ENCODE measurements around the gene RPL18A. TPM values are rescaled to one million over a fixed set of nuclear protein-coding genes. Genes with fewer than 3 reads are reported as not detected.
"Not testable (repeated sequence)": the region's sequence is repeated elsewhere in the genome, so short reads cannot be mapped to it uniquely, and the experiment has no call there.

The RPL18A gene
- total and polyA plus RNA-seq, 2 donors (not counting 1 experiment from before 2014, with no cell fraction given) = 3,228 to 3,761 TPM

DNA sequence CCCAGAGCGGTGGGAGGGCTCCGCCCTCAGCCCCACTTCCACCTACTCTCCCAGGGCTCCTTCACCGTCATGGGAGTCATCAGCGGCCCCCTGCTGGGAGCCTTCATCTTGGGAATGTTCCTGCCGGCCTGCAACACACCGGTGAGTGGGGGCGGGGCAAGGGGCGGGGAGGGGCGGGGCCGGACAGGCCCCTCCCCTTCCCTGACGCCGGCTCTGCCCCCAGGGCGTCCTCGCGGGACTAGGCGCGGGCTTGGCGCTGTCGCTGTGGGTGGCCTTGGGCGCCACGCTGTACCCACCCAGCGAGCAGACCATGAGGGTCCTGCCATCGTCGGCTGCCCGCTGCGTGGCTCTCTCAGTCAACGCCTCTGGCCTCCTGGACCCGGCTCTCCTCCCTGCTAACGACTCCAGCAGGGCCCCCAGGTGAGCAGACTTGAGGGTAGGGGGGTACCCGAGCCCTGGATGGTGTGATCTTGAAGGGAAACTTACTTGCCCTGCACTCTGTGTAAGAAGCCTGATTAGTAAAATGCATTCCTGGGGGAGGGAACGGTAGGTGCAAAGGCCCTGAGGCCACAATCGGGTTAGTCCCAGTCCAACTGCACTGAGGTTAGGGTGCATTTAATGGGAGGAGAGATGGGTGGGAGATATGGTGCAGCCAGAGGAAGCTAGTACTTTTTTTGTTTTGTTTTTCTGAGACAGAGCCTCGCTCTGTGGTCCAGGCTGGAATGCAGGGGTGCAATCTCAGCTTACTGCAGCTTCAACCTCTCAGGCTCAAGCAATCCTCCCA lies 24.1 kb downstream of the RPL18A start:
- Histone ChIP-seq H4K20me1 (ENCODE audit: control insufficient read depth, insufficient read depth, low read length, poor library complexity, severe bottlenecking) (no peaks in the 10 kb centered on the region), H3K4me2 (replicated peaks; ENCODE audit: low read depth, low read length, poor library complexity, severe bottlenecking) (peak overlapping the region; percentile 63), H3K4me3 (ENCODE audit: control extremely low read depth in 1 of 5, extremely low read depth in 1 of 5, insufficient read depth in 1 of 5, low read depth in 2 of 5, low read length in 4 of 5) (peak overlapping the region in 1 of 5 experiments; percentile 25), H3K27ac (ENCODE audit: low read length in 2 of 2) (peak overlapping the region; percentile 48 to 58), H3K9ac (ENCODE audit: low read length) (peak overlapping the region; percentile 15), H3K9me3 (ENCODE audit: control extremely low read depth in 1 of 3, control insufficient read depth in 2 of 3, insufficient read depth in 1 of 3, low read length in 2 of 3) (no peaks in the 10 kb centered on the region), H3K27me3 (replicated peaks in 1 of 4; ENCODE audit: control extremely low read depth in 1 of 4, control insufficient read depth in 3 of 4, insufficient read depth in 4 of 4, low read length in 3 of 4) (no peaks in the 10 kb centered on the region), H3K4me1 (ENCODE audit: control insufficient read depth in 2 of 2, insufficient read depth in 2 of 2, low read length in 2 of 2) (peaks cover 37 to 39% of the 10 kb centered on the region in 2 donors), H3K36me3 (replicated peaks in 1 of 2; ENCODE audit: control extremely low read depth in 1 of 2, control insufficient read depth in 1 of 2, extremely low read depth in 1 of 2, insufficient read depth in 2 of 2, low read length in 1 of 2) (no peaks in the 10 kb centered on the region), H2AFZ (ENCODE audit: insufficient read depth, low read depth, low read length, poor library complexity, severe bottlenecking) (no peak overlapping the region), H3K79me2 (ENCODE audit: control insufficient read depth, insufficient read depth, low read length) (no peaks in the 10 kb centered on the region)
- H3K4me3 Mint-ChIP-seq = peak overlapping the region; percentile 34
- ATAC-seq (ENCODE audit: low read depth) = no peak
- H3K27me3 Mint-ChIP-seq = no peaks in the 10 kb centered on the region
- peak overlapping the region; percentile 46 for H3K27ac Mint-ChIP-seq
- H3K4me1 Mint-ChIP-seq = peaks cover 24% of the 10 kb centered on the region
- intact Hi-C loops (cut with micrococcal nuclease) = no loop called here
- TF ChIP-seq EZH2 (IDR thresholded peaks at IDR 0.05; ENCODE audit: borderline replicate concordance, insufficient read depth, low read depth, low read length, poor library complexity, severe bottlenecking) = no peak
- TF ChIP-seq, protein P1, sequence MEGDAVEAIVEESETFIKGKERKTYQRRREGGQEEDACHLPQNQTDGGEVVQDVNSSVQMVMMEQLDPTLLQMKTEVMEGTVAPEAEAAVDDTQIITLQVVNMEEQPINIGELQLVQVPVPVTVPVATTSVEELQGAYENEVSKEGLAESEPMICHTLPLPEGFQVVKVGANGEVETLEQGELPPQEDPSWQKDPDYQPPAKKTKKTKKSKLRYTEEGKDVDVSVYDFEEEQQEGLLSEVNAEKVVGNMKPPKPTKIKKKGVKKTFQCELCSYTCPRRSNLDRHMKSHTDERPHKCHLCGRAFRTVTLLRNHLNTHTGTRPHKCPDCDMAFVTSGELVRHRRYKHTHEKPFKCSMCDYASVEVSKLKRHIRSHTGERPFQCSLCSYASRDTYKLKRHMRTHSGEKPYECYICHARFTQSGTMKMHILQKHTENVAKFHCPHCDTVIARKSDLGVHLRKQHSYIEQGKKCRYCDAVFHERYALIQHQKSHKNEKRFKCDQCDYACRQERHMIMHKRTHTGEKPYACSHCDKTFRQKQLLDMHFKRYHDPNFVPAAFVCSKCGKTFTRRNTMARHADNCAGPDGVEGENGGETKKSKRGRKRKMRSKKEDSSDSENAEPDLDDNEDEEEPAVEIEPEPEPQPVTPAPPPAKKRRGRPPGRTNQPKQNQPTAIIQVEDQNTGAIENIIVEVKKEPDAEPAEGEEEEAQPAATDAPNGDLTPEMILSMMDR (IDR thresholded peaks at IDR 0.05) = no peak
- no peaks in the 10 kb centered on the region for H3K9me3 Mint-ChIP-seq (ENCODE audit: insufficient read depth)
- DNase-seq = no peak
- ChIA-PET CTCF (interaction anchor here (0.6 to 1.1 kb wide), 4 partner anchors 9 to 661 kb away, joined by 3 to 5 read pairs (median 4); partner anchors contain the start of gene RPL18A), POLR2A (no interaction called here)
- 94% methylated on average over 27 of the region's 33 CpGs for WGBS (ENCODE audit: insufficient coverage)

DNA sequence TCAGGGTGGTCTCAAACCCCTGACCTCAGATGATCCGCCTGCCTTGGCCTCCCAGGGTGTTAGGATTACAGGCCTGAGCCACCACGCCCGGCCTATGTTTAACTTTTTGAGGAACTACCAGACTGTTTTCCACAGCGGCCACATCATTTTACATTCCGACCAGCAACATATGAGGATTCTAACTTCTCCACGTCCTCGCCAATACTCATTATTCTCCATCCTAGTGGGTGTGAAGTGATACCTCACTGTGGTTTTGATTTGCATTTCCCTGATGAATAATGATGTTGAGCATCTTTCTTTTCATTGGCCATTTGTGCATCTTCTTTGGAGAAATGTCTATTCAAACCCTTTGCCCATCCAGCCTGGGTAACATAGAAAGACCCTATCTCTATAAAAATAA lies 26.8 kb downstream of the RPL18A start:
- ChIA-PET CTCF (interaction anchor here (1.6 kb wide), 1 partner anchor 27 kb away, joined by 4 read pairs; the partner anchor contains the start of gene RPL18A), POLR2A (no interaction called here)
- Histone ChIP-seq H4K20me1 (ENCODE audit: control insufficient read depth, insufficient read depth, low read length, poor library complexity, severe bottlenecking) (no peaks in the 10 kb centered on the region), H3K36me3 (replicated peaks in 1 of 2; ENCODE audit: control extremely low read depth in 1 of 2, control insufficient read depth in 1 of 2, extremely low read depth in 1 of 2, insufficient read depth in 2 of 2, low read length in 1 of 2) (no peaks in the 10 kb centered on the region), H3K79me2 (ENCODE audit: control insufficient read depth, insufficient read depth, low read length) (no peaks in the 10 kb centered on the region), H3K4me3 (ENCODE audit: control extremely low read depth in 1 of 5, extremely low read depth in 1 of 5, insufficient read depth in 1 of 5, low read depth in 2 of 5, low read length in 4 of 5) (no peak overlapping the region), H3K4me2 (replicated peaks; ENCODE audit: low read depth, low read length, poor library complexity, severe bottlenecking) (peak overlapping the region; percentile 8), H3K9ac (ENCODE audit: low read length) (no peak overlapping the region), H3K4me1 (ENCODE audit: control insufficient read depth in 2 of 2, insufficient read depth in 2 of 2, low read length in 2 of 2) (peaks cover 37 to 39% of the 10 kb centered on the region in 2 donors), H3K27ac (ENCODE audit: low read length in 2 of 2) (no peak overlapping the region), H3K27me3 (replicated peaks in 1 of 4; ENCODE audit: control extremely low read depth in 1 of 4, control insufficient read depth in 3 of 4, insufficient read depth in 4 of 4, low read length in 3 of 4) (no peaks in the 10 kb centered on the region), H3K9me3 (ENCODE audit: control extremely low read depth in 1 of 3, control insufficient read depth in 2 of 3, insufficient read depth in 1 of 3, low read length in 2 of 3) (no peaks in the 10 kb centered on the region), H2AFZ (ENCODE audit: insufficient read depth, low read depth, low read length, poor library complexity, severe bottlenecking) (no peak overlapping the region)
- peaks cover 4% of the 10 kb centered on the region for H3K27me3 Mint-ChIP-seq
- H3K9me3 Mint-ChIP-seq (ENCODE audit: insufficient read depth) = no peaks in the 10 kb centered on the region
- peaks cover 24% of the 10 kb centered on the region for H3K4me1 Mint-ChIP-seq
- ATAC-seq (ENCODE audit: low read depth) = no peak
- H3K4me3 Mint-ChIP-seq = peak overlapping the region; percentile 14
- no peak for TF ChIP-seq EZH2 (IDR thresholded peaks at IDR 0.05; ENCODE audit: borderline replicate concordance, insufficient read depth, low read depth, low read length, poor library complexity, severe bottlenecking)
- TF ChIP-seq, protein P1 (IDR thresholded peaks at IDR 0.05) = no peak
- H3K27ac Mint-ChIP-seq = no peak overlapping the region
- intact Hi-C loops (cut with micrococcal nuclease) = no loop called here
- DNase-seq = no peak
- 43% methylated on average over 1 of the region's 7 CpGs for WGBS (ENCODE audit: insufficient coverage)

DNA sequence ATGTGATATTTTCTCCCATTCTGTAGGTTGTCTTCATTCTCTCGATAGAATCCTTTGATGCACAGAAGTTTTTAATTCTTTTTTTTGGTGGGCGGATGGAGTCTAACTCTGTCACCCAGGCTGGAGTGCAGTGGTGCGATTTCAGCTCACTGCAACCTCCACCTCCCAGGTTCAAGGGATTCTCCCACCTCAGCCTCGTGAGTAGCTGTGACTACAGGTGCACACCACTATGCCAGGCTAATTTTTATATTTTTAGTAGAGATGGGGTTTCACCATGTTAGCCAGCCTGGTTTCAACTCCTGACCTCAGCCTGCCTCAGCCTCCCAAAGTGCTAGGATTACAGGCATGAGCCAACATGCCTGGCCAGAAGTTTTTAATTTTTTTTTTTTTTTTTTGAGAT lies 27.5 kb downstream of the RPL18A start:
- H3K27ac ChIP-seq (ENCODE audit: low read length in 2 of 2); H3K9me3 Mint-ChIP-seq (ENCODE audit: insufficient read depth); H3K9ac ChIP-seq (ENCODE audit: low read length); DNase-seq; H3K79me2 ChIP-seq (ENCODE audit: control insufficient read depth, insufficient read depth, low read length); H3K4me3 ChIP-seq (ENCODE audit: control extremely low read depth in 1 of 5, extremely low read depth in 1 of 5, insufficient read depth in 1 of 5, low read depth in 2 of 5, low read length in 4 of 5); ATAC-seq (ENCODE audit: low read depth); CTCF ChIA-PET; H4K20me1 ChIP-seq (ENCODE audit: control insufficient read depth, insufficient read depth, low read length, poor library complexity, severe bottlenecking); H3K9me3 ChIP-seq (ENCODE audit: control extremely low read depth in 1 of 3, control insufficient read depth in 2 of 3, insufficient read depth in 1 of 3, low read length in 2 of 3); intact Hi-C loops (cut with micrococcal nuclease); H3K36me3 ChIP-seq (replicated peaks in 1 of 2; ENCODE audit: control extremely low read depth in 1 of 2, control insufficient read depth in 1 of 2, extremely low read depth in 1 of 2, insufficient read depth in 2 of 2, low read length in 1 of 2); H3K27ac Mint-ChIP-seq; H2AFZ ChIP-seq (ENCODE audit: insufficient read depth, low read depth, low read length, poor library complexity, severe bottlenecking); H3K27me3 Mint-ChIP-seq; H3K4me3 Mint-ChIP-seq; H3K27me3 ChIP-seq (replicated peaks in 1 of 4; ENCODE audit: control extremely low read depth in 1 of 4, control insufficient read depth in 3 of 4, insufficient read depth in 4 of 4, low read length in 3 of 4); H3K4me2 ChIP-seq (replicated peaks; ENCODE audit: low read depth, low read length, poor library complexity, severe bottlenecking): not testable (repeated sequence)
- peaks cover 24% of the 10 kb centered on the region for H3K4me1 Mint-ChIP-seq
- peaks cover 37 to 39% of the 10 kb centered on the region in 2 donors for H3K4me1 ChIP-seq (ENCODE audit: control insufficient read depth in 2 of 2, insufficient read depth in 2 of 2, low read length in 2 of 2)
- POLR2A ChIA-PET = interaction anchor here (0.7 kb wide), 1 partner anchor 306 kb away, joined by 5 read pairs; no protein-coding TSS in a partner anchor
- no CpG with 5 or more reads among the region's 4 CpGs for WGBS (ENCODE audit: insufficient coverage)

All from B cell (primary cell).